ENCODE results near the gene RAB17.
"Not testable (repeated sequence)": the region's sequence is repeated elsewhere in the genome, so short reads cannot be mapped to it uniquely, and the experiment has no call there.

RAB17 gene

DNA sequence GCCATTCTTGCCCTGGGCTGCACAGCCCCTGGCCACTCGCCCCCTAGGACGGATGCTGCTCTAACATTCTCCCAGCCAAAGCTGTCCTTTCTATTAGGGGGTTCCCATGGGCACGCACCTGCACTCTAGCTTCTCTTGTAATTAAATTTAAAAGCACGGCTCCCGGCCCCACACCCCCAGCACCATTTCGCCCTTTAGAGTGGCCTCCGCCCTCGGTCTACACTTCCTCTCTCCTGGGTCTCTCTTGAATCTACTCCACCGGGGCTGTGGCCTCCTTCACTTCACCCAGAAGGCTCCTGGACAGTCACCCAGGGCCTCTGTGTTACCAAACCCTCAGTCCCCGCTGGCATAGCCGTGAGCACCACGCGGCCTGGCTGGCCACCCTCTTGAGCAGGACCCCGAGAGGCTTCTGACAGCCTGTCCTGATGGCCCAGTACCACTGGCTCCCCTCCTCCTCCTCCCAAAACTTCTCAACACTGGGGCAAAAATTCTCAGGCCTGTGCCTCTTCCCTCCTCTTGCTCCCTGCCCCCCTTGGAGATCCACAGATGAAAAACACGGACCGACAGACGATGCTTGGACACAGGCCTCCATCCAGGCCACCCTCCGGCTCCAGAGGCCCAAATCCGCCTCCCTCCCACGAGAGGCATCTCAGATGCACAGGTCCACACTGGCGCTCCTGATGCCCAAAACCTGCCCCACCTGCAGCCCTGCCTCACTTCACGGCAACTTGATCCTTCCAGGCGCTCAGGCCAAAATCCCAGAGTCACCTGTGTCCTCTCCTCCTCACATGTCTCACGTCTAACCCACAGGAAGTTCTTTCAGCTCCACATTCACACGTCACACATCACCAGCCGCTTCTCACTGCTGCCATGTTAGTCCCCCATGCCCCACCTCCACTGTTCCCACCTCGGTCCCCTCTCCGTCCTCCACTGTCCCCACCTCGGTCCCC is 6.9 kb upstream of the RAB17 start:
- no peak for DNase-seq

DNA sequence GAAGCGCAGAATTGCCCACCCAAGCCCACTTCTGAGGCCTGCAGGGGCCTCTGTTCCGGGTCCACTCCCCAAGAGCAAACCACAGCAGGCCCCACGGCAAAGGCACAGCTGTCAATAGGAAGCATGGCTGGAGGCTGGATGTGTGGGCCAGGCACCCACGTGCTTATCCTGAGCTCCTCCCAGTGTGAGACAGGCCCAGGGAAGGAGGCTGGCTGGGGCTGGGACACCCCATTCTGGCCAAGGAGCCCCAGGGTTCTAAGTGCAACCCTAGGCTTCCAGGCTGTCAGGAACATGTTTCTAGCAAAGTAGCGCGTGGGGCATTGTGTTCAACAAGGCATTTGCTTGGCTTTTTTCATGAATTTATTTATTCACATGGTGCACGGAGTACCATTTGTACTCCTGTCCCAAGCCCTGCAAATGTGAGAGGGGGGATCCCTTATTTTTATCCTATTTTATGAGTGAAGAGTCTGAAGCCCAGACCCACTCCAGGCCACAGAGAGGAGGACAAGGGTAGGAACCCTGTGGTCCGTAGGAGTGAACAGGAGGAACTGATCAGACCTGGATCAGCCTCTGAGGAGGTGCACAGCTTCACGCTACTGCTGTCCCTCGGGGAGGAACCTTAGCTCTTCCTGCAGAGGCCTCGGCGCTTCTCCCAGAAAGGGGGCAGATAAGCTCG is 6.1 kb upstream of the RAB17 start:
- no peak for DNase-seq

DNA sequence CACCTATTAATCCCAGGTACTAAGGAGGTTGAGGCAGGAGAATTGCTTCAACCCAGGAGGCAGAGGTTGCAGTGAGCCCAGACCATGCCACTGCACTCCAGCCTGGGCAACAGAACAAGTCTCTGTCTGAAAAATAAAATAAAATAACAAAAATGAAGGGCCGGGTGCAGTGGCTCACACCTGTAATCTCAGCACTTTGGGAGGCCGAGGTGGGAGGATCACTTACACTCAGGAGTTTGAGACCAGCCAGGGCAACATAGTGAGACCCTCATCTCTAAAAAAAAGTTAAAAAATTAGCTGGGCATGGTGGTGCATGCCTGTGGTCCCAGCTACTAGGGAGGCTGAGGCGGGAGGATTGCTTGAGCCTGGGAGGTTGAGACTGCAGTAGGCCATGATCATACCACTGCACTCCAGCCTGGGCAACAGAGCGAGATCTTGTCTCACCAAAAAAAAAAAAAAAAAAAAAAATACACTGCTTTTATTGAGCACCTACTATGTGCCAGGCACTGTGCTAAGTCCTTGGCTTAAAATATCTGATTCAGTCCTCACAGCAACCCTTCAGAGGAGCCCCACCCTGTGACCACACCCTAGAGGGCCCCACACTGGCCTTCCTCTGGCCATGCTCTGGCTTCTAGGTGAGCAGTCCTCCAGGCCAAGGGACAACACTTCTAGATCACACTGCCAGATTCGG is 5.4 kb upstream of the RAB17 start:
- not testable (repeated sequence) for DNase-seq

DNA sequence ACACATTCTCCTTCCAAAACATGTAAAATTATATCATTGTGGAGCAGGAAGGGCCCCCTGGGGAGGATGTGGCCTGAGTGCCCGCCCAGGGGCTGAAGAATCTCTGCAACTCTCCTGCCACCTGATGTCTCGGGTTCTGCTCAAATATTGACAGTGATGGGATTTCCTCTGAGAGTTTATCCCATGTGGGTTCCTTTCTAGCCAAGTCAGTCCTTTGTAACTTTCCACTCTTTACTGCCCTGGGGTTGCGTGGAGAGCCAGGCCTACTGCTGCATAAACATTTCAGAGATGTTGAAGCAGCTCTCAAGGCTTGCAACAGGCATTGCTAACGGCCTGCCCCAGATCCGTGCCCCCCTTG is 4.0 kb upstream of the RAB17 start:
- DNase-seq = no peak

DNA sequence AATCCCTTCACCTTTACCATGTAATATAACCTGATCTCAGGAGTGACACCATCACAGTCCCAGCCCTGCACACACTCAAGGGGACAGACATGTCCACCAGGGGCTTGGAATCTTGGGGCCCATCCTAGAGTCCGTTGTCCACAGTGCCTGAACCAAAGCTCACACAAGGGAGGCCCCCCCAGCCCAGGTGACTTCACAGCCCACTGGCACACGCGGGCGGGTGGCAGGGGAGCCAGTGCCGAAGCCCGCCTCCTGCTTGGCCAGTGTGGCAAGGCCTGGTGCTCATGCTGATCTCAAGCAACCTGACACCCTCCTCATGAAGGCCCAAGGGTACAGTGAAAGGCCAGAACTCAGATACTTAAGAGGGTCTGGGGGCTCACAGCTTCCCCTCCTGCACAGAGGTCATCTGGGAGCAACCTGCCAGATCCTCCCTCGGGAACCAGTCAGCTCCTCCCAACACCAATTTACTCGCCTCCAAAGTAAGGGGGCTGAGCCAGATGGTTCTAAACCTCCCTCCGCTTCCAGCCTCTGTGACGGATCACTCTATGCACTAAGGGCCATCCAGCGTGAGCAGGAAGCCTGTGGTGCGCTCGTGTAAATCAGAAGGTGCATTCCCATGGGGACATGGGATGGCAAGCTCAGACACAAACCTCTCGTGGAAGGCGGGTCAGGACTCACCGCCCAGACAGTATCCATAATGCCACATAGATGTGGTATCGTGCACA is 3.2 kb upstream of the RAB17 start:
- no peak for DNase-seq

DNA sequence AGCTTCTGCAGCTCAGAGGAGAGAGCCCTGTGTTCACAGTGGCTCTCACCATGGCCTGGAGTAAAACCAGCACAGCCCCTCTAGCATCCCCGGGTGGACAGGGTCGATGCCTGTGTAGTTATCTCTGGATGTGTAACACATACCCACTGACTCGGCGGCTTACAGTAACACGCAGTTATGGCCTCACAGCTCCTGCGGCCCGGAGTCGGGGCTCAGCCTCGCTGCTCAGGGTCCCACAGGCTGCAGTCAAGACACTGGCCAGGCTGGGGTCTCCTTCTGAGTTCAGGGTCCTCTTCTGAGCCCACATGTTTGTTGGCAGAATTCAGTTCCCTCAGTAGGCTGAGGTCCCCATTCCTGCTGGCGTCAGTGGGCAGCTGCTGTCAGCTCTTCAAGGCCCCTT is 2.5 kb upstream of the RAB17 start:
- no peak for DNase-seq

DNA sequence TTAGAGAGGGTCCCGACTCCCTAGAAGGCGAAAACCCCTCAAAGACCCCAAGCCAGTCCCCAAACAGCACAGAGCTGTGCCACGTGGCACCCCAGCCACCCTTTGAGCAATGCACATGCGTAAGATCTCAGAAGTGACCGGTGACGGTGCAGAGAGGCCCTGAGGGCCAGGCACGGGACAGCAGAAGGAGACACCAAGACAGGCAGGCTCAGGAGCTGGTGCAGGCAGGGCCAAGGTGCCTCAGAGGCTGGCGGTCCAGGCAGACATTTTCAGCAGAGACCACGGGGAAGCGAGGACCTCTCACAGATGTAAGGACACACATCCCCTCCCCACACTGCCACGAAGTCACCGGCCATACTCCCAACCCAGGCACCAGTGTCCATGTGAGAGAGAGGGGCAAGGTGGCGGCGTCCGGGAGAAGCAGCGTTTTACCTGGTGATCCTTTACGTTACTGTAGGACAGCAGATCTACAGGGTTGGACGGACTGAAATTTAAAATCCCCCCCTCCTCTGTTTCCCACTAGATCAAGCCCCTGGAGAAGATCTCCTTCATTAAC is 2.0 kb upstream of the RAB17 start:
- DNase-seq = no peak

DNA sequence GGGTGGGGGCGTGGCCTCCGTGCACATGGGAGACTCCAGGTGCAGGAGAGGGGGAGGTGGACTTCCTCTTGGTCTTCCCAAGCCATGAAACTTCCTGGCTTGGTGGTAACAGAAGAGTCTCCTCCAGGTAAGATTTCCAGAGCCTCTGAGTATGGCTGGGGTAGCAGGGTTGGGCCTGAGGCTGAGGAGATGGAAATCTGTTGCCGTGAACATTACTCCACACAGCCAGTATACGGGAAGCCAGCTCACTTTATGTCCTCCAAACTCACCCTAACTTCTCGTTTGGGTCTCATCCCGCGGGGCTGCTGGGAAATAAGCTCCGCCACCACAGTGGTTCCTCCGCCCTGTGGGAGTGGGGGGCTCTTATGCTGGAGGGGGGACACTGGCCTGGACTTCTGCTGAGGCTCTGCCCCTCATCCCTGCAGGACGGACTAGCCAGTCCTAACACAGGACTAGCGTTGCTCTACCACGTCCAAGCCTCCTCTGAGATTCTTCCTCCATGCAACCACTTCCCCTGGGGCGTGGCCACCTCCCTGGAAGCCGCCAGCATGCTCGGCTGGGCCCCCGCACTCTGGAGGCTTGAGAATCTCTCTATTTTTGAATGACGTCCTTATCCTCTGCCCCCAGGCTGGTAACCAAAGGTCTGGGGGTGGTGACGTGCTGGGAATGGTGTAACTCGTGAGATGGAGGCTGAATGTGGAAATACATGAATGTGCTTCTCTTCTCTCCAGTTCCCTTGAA is 777 bp upstream of the RAB17 start:
- peak; percentile 28 for DNase-seq

DNA sequence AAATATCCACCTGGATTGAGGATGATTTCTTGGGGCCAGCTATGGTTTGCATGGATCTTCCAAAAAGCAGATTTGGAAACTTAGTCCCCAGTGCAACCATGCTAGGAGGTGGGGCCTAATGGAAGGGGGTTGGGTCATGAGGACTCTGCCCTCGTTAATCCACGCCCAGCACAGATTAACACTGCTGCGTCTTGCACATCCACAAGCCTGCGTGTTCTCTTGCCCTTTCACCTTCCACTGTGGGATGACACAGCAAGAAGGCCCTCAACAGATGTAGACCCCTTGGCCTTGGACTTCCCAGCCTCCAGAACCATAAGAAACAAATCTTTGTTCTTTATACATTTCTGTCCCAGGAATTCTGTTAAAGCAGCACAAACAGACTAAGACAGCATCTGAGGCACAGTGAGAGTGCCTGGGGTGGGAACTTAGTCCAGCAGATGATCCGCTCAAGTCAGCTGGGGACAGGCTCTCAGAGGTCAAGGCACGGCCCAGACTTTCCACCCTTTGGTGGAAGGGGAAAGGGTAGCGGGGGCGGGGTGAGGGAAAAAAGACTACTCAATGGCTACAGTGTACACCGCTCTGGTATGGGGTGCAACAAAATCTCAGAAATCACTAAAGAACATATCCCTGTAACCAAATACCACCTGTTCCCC is 2.4 kb downstream of the RAB17 start:
- no peak for DNase-seq

DNA sequence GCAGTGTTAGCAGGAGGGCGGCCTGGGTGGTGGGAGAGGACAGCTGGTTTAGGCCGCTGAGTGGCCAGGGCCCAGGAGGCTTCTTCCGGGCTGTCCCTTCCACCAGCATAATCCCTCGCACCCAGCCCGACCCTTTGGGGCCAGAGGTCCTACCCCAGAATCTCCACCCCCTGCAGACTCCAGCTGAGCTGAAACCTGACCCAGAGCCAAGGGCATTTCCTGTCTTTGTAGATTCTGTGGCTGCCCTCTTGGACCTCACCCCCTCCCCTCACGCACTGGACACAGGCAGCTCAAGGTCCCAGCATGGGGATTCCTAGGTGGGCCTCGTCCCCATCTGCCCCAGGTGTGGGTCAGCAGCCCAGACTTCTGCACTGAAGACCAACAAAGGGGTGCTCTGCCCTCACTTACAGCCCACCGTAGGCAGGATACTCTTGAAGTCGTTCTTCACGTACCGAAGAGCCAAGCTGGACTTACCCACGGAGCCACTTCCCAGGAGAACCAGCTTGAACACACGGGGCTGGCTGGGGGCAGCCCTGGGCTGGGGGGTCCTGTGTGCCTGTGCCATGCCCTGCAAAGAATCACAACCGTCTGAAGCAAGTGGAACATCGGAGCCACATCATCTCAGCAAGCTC is 4.8 kb downstream of the RAB17 start:
- DNase-seq = no peak

DNA sequence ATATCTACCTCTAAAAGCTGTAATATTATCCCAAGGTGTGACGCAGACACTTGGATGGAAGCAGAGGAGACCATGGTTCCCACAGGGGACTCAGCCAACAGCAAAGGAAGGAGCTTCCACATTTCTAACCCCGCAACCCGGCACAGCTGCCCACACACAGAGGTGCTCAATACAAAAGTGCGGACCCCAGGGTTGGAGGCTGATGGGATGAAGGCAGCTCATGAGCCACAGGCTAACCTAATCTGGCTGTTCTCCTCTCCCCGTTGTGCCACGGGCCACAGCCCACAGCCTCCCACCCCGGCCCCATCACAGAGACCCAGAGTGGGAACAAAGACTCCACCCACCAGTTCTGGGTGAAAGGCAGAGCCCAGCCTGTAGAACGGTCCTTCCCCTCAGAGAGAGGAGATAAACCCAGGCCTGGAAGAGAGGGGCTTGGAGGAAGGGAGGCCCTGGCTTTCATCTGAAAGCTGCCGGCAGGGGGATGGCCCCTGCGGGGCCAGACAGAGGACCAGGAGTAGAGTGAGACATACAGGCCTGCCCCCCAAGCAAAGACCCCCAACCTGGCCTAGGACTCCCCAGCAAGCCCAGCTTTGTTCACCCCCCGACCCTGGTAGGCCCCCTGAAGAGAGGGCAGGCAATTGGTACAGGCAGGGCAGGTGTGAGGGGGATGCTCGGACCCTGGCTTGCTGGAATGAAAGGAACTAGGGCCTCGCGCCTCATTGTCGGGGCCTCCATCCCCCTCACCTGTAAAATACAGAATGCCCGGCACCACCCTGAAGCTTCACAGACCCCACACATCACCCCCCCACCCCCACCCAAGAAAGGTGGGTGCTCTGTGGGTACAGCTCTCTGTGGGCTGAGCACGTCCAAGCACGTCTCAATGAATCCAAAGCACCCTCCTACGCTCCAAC is 6.9 kb downstream of the RAB17 start:
- DNase-seq = no peak

DNA sequence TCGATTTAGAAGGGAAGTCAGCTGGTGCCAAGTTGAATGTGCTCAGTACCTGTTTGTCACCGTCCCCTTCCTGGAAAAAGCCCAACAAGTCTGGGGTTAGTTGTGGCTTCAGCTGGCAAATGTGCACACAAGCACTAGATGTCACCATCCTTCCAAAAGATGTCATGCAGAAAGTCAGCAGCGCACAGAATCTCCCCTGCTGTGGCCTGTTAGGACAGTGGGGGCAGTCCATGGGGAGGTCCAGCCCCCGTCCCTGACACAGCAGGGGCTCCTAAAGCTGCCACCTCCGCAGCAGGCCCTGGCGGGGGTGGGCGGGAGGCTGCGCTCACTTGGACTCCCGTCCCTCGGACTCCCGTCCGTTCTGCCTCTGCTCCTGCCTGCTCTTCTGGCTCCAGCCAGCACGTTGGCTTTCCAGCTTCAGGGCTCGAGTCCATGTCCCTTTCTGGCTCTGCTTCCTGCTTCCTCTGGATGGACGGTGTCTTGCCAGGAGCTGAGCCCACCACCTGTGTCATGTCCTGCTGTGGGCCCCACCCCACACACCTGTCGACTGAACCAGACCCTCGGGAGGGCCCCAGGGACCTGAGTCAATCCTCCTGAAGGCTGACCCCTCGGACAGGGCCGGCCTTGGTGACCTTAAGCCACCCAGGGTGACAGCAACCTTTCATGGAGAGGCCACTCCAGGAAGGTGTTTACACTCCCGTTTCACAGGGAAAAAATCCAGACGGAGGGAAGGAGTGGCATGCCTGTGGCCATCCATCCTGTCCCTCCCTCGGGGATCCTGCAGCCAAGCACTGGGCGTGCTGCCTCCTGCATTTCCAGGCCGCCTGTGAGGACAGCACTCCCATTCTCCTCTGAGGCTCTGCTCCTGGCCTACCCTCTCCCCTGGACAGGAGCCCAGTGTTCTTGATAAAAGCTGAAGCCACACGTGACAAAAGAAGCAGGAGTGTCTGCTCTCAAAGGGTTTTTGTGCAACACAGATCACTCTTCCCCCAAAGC is 8.5 kb downstream of the RAB17 start:
- peak; percentile 44 for DNase-seq

DNA sequence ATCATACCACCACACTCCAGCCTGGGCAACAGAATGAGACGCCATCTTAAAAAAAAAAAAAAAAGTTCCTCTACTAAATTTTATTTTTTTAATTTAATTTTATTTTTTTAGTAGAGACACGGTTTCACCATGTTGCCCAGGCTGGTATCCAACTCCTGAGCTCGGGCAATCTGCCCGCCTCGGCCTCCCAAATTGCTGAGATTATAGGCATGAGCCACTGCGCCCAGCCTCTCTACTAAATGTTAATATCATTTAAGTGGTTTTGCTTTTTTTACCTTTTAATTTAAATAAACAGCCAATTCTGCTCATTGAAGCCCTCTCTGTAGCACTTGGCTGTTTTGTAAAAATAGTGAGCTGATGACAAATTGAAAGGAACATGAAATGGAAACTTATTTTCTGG is 9.2 kb downstream of the RAB17 start:
- no peak for DNase-seq

DNA sequence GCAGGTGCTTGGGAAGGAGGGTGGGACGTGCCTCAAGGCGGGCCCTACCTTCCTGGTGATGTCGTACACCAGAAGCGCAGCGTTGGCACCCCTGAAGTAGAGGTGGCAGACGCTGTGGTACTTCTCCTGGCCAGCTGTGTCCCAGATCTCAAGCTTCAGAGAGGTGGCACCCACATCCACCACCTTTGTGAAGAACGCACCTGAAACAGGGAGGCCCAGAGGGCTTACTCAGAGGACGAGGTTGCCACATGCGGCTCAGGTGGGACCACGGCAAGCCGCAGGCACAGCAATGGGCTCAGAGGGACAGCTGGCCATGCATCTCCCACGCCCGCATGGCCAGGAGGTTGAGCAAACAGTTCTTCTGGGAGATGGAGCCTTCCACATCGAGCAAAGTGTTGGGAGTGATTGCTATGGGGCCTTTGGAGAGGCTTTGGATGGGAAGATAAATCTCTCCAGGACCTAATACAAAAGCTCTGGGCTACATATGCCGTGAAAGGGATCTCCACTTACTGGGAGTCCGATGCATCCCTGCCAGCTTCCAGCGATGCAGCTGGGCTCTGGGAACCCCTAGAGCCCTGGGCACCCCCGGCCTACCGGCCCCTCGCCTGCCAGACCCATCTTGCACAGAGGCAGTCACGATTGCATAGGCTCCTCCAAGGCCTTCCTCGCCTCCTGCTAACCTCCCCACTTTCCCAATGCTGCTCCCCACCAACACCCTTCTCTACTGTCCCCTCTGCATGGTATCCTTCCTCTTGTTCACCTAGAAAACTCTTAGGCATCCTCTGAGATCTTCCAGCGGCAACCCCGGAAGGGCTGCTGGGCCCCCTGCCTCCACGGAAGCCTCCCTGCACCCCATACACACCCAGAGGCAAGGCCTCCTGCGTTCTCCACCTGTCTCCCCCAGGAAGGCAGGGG is 12.3 kb downstream of the RAB17 start:
- no peak for DNase-seq

DNA sequence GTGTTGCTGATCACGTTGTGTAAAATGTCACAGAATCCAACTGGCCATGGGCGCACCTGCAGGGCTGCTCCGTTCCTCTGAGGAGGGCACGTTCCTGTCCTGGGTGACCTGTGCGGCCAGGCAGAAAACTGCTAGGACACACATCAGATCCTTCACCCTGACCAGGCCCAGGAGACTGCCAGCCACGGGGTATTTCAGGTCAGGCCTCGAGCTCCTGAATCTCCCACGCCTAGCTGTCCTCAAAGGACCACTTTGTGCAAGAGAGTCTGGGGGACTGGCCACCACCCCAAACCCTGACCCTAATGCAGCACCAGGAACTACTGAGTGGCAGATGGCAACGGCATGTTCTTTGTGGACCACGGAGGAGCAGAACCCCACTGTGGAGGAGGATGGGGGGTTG is 13.1 kb downstream of the RAB17 start:
- no peak for DNase-seq

DNA sequence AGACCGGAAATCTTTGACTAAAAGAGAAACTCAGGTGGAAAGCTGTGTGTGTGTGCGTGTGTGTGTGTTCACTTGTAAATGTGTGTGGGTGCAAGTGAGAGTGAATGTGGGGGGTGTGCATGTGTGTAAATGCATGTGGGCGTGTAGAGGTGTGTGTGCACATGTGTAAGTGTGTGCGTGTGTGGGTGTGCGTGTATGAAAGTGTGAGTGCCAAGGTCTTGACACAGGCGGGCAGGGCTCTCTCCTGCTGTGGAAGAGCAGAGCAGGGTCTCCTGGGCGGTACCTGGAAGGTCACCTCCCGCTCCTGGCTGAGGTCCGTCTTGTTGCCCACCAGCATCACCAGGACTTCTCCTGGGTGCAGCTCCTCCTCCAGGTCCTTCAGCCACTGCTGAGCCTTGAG is 13.6 kb downstream of the RAB17 start:
- no peak for DNase-seq
